Adipose tissue (tissue), 3 donors: ENCODE data around the gene SELENOP. TPM values are rescaled to one million over a fixed set of nuclear protein-coding genes. Genes with fewer than 3 reads are reported as not detected.
"Not testable (repeated sequence)": the region's sequence is repeated elsewhere in the genome, so short reads cannot be mapped to it uniquely, and the experiment has no call there.

ENCODE experiments used
- H3K27ac ChIP-seq: one replicate; pipeline ENCODE4 v1.5.1; 2013; ENCODE audit warnings: low read depth, low read length
- WGBS, 3 donors: extraction: QIAGEN DNeasy Blood & Tissue Kit; methylation state at CpG; one replicate each; pipeline ENCODE4 v1.1.7; 2013; 5-methylcytosine and 5-hydroxymethylcytosine counted together
- polyA plus RNA-seq, 3 donors: library from polyadenylated mRNA; stranded (reverse); fragments of 200-250 nt; gene quantifications; one replicate each; pipeline ENCODE4 v1.2.3, GENCODE V29; 2013
- donor health status: healthy with polysubstance abuse.
- donor health status: Bipolar disorder and iron deficiency.
- donor health status: healthy.

The SELENOP gene
- 100 to 1,000 TPM in 2 of 3 donors, 10 to 100 TPM in 1; 83.3 to 442 (median 228) TPM for polyA plus RNA-seq

GRCh38 chr5:42811591-42812446 is at the start of gene SELENOP:
SELENOP (minus strand) TSS chr5:42811892; CDS start chr5:42808353, 3,539 bp downstream.
- 6 to 8% (median 6%) methylated on average over 8 of the region's 8 CpGs for WGBS, 3 donors
- H3K27ac ChIP-seq: no peak within 1 kb of the TSS

GRCh38 chr5:42858687-42859086 is 47.0 kb upstream of the SELENOP start:
- WGBS, 3 donors: 26 to 37% (median 36%) methylated on average over 7 of the region's 7 CpGs
- no peak overlapping the region for H3K27ac ChIP-seq

GRCh38 chr5:42858031-42858643 is 46.4 kb upstream of the SELENOP start:
- no peak overlapping the region for H3K27ac ChIP-seq
- 12 to 43% (median 18%) methylated on average over 1 of the region's 1 CpG for WGBS, 3 donors

- 35 to 60% (median 35%) methylated on average over 2 of the region's 2 CpGs for WGBS, 3 donors
- H3K27ac ChIP-seq: no peak overlapping the region
Measured at GRCh38 chr5:42855811-42856210, 44.1 kb upstream of the SELENOP start.

GRCh38 chr5:42855386-42855785 is 43.7 kb upstream of the SELENOP start:
- H3K27ac ChIP-seq: no peak overlapping the region

GRCh38 chr5:42854795-42855194 is 43.1 kb upstream of the SELENOP start:
- no peak overlapping the region for H3K27ac ChIP-seq
- WGBS, 3 donors: 49 to 94% (median 90%) methylated on average over 1 of the region's 1 CpG

GRCh38 chr5:42852826-42853225 is 41.1 kb upstream of the SELENOP start:
- no peak overlapping the region for H3K27ac ChIP-seq
- WGBS, 3 donors: 97 to 100% (median 100%) methylated on average over 1 of the region's 1 CpG

- 86 to 91% (median 89%) methylated on average over 6 of the region's 6 CpGs for WGBS, 3 donors
- no peak overlapping the region for H3K27ac ChIP-seq
Measured at GRCh38 chr5:42851481-42851880, 39.8 kb upstream of the SELENOP start.

GRCh38 chr5:42848545-42848944 is 36.9 kb upstream of the SELENOP start:
- no peak overlapping the region for H3K27ac ChIP-seq
- 93 to 99% (median 95%) methylated on average over 2 of the region's 2 CpGs for WGBS, 3 donors

- not testable (repeated sequence) for H3K27ac ChIP-seq
- 92 to 97% (median 96%) methylated on average over 4 of the region's 4 CpGs for WGBS, 3 donors
Measured at GRCh38 chr5:42844408-42844807, 32.7 kb upstream of the SELENOP start.

- no peak overlapping the region for H3K27ac ChIP-seq
Measured at GRCh38 chr5:42843675-42844292, 32.1 kb upstream of the SELENOP start.

GRCh38 chr5:42842921-42843641 is 31.4 kb upstream of the SELENOP start:
- H3K27ac ChIP-seq: no peak overlapping the region
- 38 to 48% (median 47%) methylated on average over 4 of the region's 4 CpGs for WGBS, 3 donors

More at GRCh38 chr5:42843675-42844292, 32.1 kb upstream of the SELENOP start:
- 89 to 90% (median 90%) methylated on average over 3 of the region's 3 CpGs for WGBS, 3 donors

- WGBS, 3 donors: 68 to 84% (median 72%) methylated on average over 5 of the region's 5 CpGs
- no peak overlapping the region for H3K27ac ChIP-seq
Measured at GRCh38 chr5:42840842-42841567, 29.3 kb upstream of the SELENOP start.

- WGBS, 3 donors: 9 to 45% (median 11%) methylated on average over 6 of the region's 6 CpGs
- no peak overlapping the region for H3K27ac ChIP-seq
Measured at GRCh38 chr5:42840269-42840668, 28.6 kb upstream of the SELENOP start.

GRCh38 chr5:42839196-42839595 is 27.5 kb upstream of the SELENOP start:
- WGBS, 3 donors: 82 to 89% (median 88%) methylated on average over 3 of the region's 3 CpGs
- H3K27ac ChIP-seq: no peak overlapping the region

GRCh38 chr5:42837601-42838000 is 25.9 kb upstream of the SELENOP start:
- H3K27ac ChIP-seq: no peak overlapping the region
- WGBS, 3 donors: 79 to 84% (median 80%) methylated on average over 3 of the region's 3 CpGs

GRCh38 chr5:42836070-42836769 is 24.5 kb upstream of the SELENOP start:
- 96 to 99% (median 97%) methylated on average over 25 of the region's 25 CpGs for WGBS, 3 donors
- no peak overlapping the region for H3K27ac ChIP-seq
